WTC11 (cell line): ENCODE results near the gene RASA4B. TPM values are rescaled to one million over a fixed set of nuclear protein-coding genes. Genes with fewer than 3 reads are reported as not detected.

ENCODE experiments used
- ATAC-seq: fragments of 200-7000 bp; cut with Tn5 transposase; 2 replicates; pipeline ENCODE4 v1.10.0; 2021; ENCODE audit warnings: mild to moderate bottlenecking, moderate library complexity
- CTCF ChIA-PET: fragments of 300-600 bp; sonication (Branson Sonifier 250); formaldehyde crosslinking; loops from one replicate; lab custom pipeline; 2021; ENCODE audit warnings: antibody characterized with exemption; lab: Charles Lee
- POLR2A ChIA-PET: fragments of 350-600 bp; sonication (Branson Sonifier 250); formaldehyde crosslinking; loops from one replicate; lab custom pipeline; 2021; ENCODE audit warnings: antibody characterized with exemption; lab: Charles Lee
- DNase-seq: peaks from one replicate; pipeline ENCODE4 v3.0.0; 2021; ENCODE audit warnings: low spot score
- H3K27ac Mint-ChIP-seq: 2 replicates; pipeline ENCODE4 v1.8.0; 2021; ENCODE audit warnings: mixed read lengths
- H3K27me3 Mint-ChIP-seq: 2 replicates; pipeline ENCODE4 v1.8.0; 2021; ENCODE audit warnings: low read depth, mild to moderate bottlenecking, moderate library complexity, mixed read lengths
- H3K36me3 Mint-ChIP-seq: 2 replicates; pipeline ENCODE4 v1.8.0; 2021; ENCODE audit warnings: mixed read lengths
- H3K4me1 Mint-ChIP-seq: 2 replicates; pipeline ENCODE4 v1.8.0; 2022; ENCODE audit warnings: mixed read lengths
- H3K4me3 Mint-ChIP-seq: 2 replicates; pipeline ENCODE4 v1.8.0; 2021; ENCODE audit warnings: mild to moderate bottlenecking, moderate library complexity, mixed read lengths
- H3K9me3 Mint-ChIP-seq: 2 replicates; pipeline ENCODE4 v1.8.0; 2021; ENCODE audit warnings: mixed read lengths
- AFF4 ChIP-seq: sonication (generic); formaldehyde crosslinking; IDR thresholded peaks from 2 replicates; pipeline ENCODE4 v1.8.1; 2023; ENCODE audit warnings: mild to moderate bottlenecking, missing genetic modification reagents, borderline replicate concordance
- CBFB ChIP-seq: sonication (generic); formaldehyde crosslinking; IDR thresholded peaks from 2 replicates; pipeline ENCODE4 v1.8.1; 2022; ENCODE audit warnings: mild to moderate bottlenecking, low read depth, missing genetic modification reagents
- GABPB1 ChIP-seq: sonication (generic); formaldehyde crosslinking; IDR thresholded peaks from 2 replicates; pipeline ENCODE4 v1.8.1; 2023; ENCODE audit warnings: mild to moderate bottlenecking, missing genetic modification reagents
- HMGXB4 ChIP-seq: sonication (generic); formaldehyde crosslinking; IDR thresholded peaks from 2 replicates; pipeline ENCODE4 v1.8.1; 2023; ENCODE audit warnings: mild to moderate bottlenecking, moderate library complexity, missing genetic modification reagents
- NR1H2 ChIP-seq: sonication (generic); formaldehyde crosslinking; IDR thresholded peaks from 2 replicates; pipeline ENCODE4 v1.9.0; 2021; ENCODE audit warnings: mild to moderate bottlenecking, moderate library complexity, missing genetic modification reagents
- NR3C1 ChIP-seq: sonication (generic); formaldehyde crosslinking; conservative IDR thresholded peaks from 2 replicates; pipeline ENCODE4 v1.8.1; 2023; ENCODE audit warnings: low read depth, mild to moderate bottlenecking, missing genetic modification reagents
- PRDM15 ChIP-seq: sonication (generic); formaldehyde crosslinking; IDR thresholded peaks from 2 replicates; pipeline ENCODE4 v1.8.0; 2022; ENCODE audit warnings: missing genetic modification reagents
- RORB ChIP-seq: fragments of 250-450 bp; sonication (Bioruptor Pico); IDR thresholded peaks from 2 replicates; pipeline ENCODE4 v1.9.0; 2021; ENCODE audit warnings: mild to moderate bottlenecking
- SP1 ChIP-seq: sonication (generic); formaldehyde crosslinking; conservative IDR thresholded peaks from 2 replicates; pipeline ENCODE4 v1.8.1; 2022; ENCODE audit warnings: missing genetic modification reagents
- STAT6 ChIP-seq: sonication (generic); formaldehyde crosslinking; conservative IDR thresholded peaks from 2 replicates; pipeline ENCODE4 v1.8.1; 2023; ENCODE audit warnings: mild to moderate bottlenecking, low read depth, missing genetic modification reagents, moderate library complexity
- ZBTB21 ChIP-seq: sonication (generic); formaldehyde crosslinking; IDR thresholded peaks from 2 replicates; pipeline ENCODE4 v1.8.1; 2023; ENCODE audit warnings: mild to moderate bottlenecking, missing genetic modification reagents, borderline replicate concordance
- ZMAT4 ChIP-seq: fragments of 250-450 bp; sonication (Bioruptor Pico); IDR thresholded peaks from 2 replicates; pipeline ENCODE4 v1.9.0; 2021; ENCODE audit warnings: mild to moderate bottlenecking
- ZNF425 ChIP-seq: fragments of 250-450 bp; sonication (Bioruptor Pico); conservative IDR thresholded peaks from 2 replicates; pipeline ENCODE4 v1.9.0; 2021; ENCODE audit warnings: mild to moderate bottlenecking
- total RNA-seq: library from RNA; stranded (reverse); gene quantifications from 3 replicates; pipeline ENCODE4 v1.2.3, GENCODE V29; 2021

RASA4B gene
- total RNA-seq, 1 experiment from 2014 or later = 3.9 TPM

- H3K36me3 Mint-ChIP-seq = peaks cover 19% of the 10 kb centered on the region
- no peak for DNase-seq
- TF ChIP-seq CBFB (CRISPR knock-in tag) = no peak
- no peak for TF ChIP-seq HMGXB4 (CRISPR knock-in tag)
- no peak for TF ChIP-seq RORB (CRISPR knock-in tag)
- TF ChIP-seq AFF4 (CRISPR knock-in tag) = no peak
- TF ChIP-seq ZBTB21 (CRISPR knock-in tag) = no peak
- TF ChIP-seq ZNF425 = no peak
- TF ChIP-seq, all 79 proteins: peak for 0
- no peak overlapping the region for H3K4me3 Mint-ChIP-seq
- CTCF ChIA-PET = interaction anchor here (1.0 kb wide), 1 partner anchor 48 kb away, joined by 3 read pairs; no protein-coding TSS in a partner anchor
- no peaks in the 10 kb centered on the region for H3K27me3 Mint-ChIP-seq
- H3K9me3 Mint-ChIP-seq = no peaks in the 10 kb centered on the region
- POLR2A ChIA-PET = no interaction called here
- H3K27ac Mint-ChIP-seq = no peak overlapping the region
- H3K4me1 Mint-ChIP-seq = peaks cover 8% of the 10 kb centered on the region
- no peak for ATAC-seq
These were observed 57.1 kb downstream of the RASA4B start for GRCh38 chr7:102460467-102460866.

GRCh38 chr7:102459221-102459844 is 58.2 kb downstream of the RASA4B start:
- no peak overlapping the region for H3K27ac Mint-ChIP-seq
- TF ChIP-seq NR1H2 (no peak), GABPB1 (CRISPR knock-in tag) (no peak), ZMAT4 (CRISPR knock-in tag) (no peak), SP1 (CRISPR knock-in tag) (no peak), NR3C1 (CRISPR knock-in tag) (no peak), STAT6 (CRISPR knock-in tag) (no peak), PRDM15 (CRISPR knock-in tag) (no peak), ZBTB21 (CRISPR knock-in tag) (no peak)
- TF ChIP-seq, all 79 proteins: peak for 0
- POLR2A ChIA-PET = interaction anchor here (0.6 to 0.7 kb wide), 2 partner anchors 40 to 100 kb away, joined by 3 to 9 read pairs; no protein-coding TSS in a partner anchor
- ATAC-seq = no peak
- CTCF ChIA-PET = interaction anchor here (0.9 kb wide), 1 partner anchor 55 kb away, joined by 3 read pairs; no protein-coding TSS in a partner anchor
- no peak overlapping the region for H3K4me3 Mint-ChIP-seq
- peaks cover 19% of the 10 kb centered on the region for H3K36me3 Mint-ChIP-seq
- peaks cover 8% of the 10 kb centered on the region for H3K4me1 Mint-ChIP-seq
- no peaks in the 10 kb centered on the region for H3K9me3 Mint-ChIP-seq
- H3K27me3 Mint-ChIP-seq = no peaks in the 10 kb centered on the region
- no peak for DNase-seq
